ENCODE data around the gene MRFAP1. TPM values are rescaled to one million over a fixed set of nuclear protein-coding genes. Genes with fewer than 3 reads are reported as not detected.
"Not testable (repeated sequence)": the region's sequence is repeated elsewhere in the genome, so short reads cannot be mapped to it uniquely, and the experiment has no call there.

Gene MRFAP1
- total and polyA plus RNA-seq, 8 donors: 70.2 to 178 (median 108) TPM

DNA sequence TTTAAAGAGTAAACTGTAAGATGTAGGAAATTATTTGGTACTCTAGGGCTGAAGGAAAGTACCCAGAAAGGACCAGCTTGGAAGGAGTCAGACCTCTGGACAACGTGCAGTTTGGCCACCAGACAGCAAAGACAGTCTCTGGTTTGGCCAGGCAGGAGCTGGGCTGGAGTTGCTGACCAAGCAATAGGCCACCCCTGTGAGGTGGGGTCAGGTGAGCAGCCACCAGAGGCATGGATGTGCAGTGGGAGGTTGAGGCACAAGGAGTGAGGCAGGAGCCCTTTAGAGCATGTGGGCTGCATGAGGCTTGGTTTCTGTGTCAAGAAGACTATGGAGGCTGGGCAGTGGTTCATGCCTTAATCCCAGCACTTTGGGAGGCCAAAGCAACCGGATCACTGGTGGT lies 17.7 kb upstream of the MRFAP1 start:
- Histone ChIP-seq H3K9me3 (no peaks in the 10 kb centered on the region), H3K36me3 (peaks cover 0 to 13% (median 6%) of the 10 kb centered on the region in 3 donors), H3K4me1 (no peaks in the 10 kb centered on the region), H3K27me3 (no peaks in the 10 kb centered on the region), H3K27ac (no peak overlapping the region), H3K4me3 (no peak overlapping the region)
- 87 to 95% methylated on average over 2 of the region's 2 CpGs for WGBS, 2 donors
- intact Hi-C loops (cut with DNase I): no loop called here
- peak in 1 of 6 donors; percentile 30 for DNase-seq
- TF ChIP-seq, protein P1, sequence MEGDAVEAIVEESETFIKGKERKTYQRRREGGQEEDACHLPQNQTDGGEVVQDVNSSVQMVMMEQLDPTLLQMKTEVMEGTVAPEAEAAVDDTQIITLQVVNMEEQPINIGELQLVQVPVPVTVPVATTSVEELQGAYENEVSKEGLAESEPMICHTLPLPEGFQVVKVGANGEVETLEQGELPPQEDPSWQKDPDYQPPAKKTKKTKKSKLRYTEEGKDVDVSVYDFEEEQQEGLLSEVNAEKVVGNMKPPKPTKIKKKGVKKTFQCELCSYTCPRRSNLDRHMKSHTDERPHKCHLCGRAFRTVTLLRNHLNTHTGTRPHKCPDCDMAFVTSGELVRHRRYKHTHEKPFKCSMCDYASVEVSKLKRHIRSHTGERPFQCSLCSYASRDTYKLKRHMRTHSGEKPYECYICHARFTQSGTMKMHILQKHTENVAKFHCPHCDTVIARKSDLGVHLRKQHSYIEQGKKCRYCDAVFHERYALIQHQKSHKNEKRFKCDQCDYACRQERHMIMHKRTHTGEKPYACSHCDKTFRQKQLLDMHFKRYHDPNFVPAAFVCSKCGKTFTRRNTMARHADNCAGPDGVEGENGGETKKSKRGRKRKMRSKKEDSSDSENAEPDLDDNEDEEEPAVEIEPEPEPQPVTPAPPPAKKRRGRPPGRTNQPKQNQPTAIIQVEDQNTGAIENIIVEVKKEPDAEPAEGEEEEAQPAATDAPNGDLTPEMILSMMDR (IDR thresholded peaks at IDR 0.05): no peak
- ATAC-seq: no peak
- FAIRE-seq: no peak

DNA sequence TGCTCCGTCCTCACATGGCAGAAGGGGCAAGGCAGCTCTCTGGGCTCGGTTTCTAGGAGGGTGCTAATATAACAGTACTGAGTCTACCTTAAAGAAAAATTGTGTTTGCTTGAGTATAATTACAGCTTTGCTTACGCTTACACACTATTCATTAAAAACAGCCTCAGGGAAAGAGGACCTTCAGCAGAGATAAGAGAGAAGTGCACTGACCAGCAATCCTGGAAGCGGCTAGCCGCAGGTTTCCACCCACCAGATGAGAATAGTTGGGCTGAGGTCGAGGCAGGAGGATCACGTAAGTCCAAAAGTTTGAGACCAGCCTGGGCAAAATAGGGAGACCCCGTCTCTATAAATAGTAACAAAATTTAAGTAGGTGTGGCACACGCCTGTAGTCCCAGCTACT lies 15.2 kb upstream of the MRFAP1 start:
- Histone ChIP-seq H3K4me3 (no peak overlapping the region), H3K4me1 (no peaks in the 10 kb centered on the region), H3K9me3 (no peaks in the 10 kb centered on the region), H3K27me3 (no peaks in the 10 kb centered on the region), H3K27ac (no peak overlapping the region), H3K36me3 (no peaks in the 10 kb centered on the region)
- intact Hi-C loops (cut with DNase I): no loop called here
- no peak for ATAC-seq
- TF ChIP-seq, protein P1 (IDR thresholded peaks at IDR 0.05): no peak
- peak in 1 of 6 donors; percentile 2 for DNase-seq
- WGBS, 2 donors: 89% methylated on average over 9 of the region's 9 CpGs
- no peak for FAIRE-seq

DNA sequence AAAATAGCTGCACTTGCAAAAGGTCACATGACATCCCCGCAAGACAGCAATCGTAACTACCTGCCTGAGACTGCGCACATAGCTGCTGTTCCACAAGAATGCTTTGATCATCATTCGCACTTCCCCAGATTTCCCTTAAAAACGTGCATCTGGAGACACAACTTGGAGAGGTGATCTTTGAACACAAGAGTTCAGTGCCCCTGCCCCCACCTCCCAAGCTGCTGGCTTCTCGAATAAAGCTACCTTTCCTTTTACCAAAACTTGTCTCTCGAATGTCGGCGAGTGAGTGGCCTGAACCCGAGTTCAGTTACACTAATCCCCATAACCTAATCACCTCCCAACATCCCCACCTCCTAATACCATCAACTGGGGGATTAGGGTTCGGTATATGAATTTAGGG lies 14.4 kb upstream of the MRFAP1 start:
- no peak overlapping the region for H3K4me3 ChIP-seq
- H3K9me3 ChIP-seq: no peaks in the 10 kb centered on the region
- H3K4me1 ChIP-seq: no peaks in the 10 kb centered on the region
- WGBS, 2 donors: 86 to 91% methylated on average over 11 of the region's 11 CpGs
- intact Hi-C loops (cut with DNase I): no loop called here
- H3K27me3 ChIP-seq: no peaks in the 10 kb centered on the region
- TF ChIP-seq, protein P1 (IDR thresholded peaks at IDR 0.05): no peak
- no peak for ATAC-seq
- no peak for FAIRE-seq
- DNase-seq: no peak
- H3K36me3 ChIP-seq: no peaks in the 10 kb centered on the region
- no peak overlapping the region for H3K27ac ChIP-seq

DNA sequence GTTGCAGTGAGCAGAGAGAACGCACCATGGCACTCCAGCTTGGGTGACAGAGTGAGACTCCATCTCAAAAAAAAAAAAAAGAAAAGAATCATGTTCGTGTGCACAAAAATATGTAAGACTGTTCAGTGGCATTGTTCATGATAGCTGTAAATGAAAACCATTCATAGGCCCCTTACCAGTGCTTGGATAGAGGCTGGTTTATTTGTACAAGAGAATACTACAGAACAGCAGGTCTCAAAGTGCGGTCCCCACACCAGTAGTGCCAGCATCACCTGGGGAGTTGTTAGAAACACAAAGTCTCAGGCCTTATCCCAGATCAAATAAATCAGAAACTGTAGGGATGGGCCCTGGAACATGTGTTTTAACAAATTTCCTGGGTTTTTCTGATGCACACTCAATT lies 12.7 kb upstream of the MRFAP1 start:
- H3K36me3 ChIP-seq: no peaks in the 10 kb centered on the region
- TF ChIP-seq, protein P1 (IDR thresholded peaks at IDR 0.05): no peak
- H3K9me3 ChIP-seq: no peaks in the 10 kb centered on the region
- no peaks in the 10 kb centered on the region for H3K27me3 ChIP-seq
- H3K27ac ChIP-seq: no peak overlapping the region
- DNase-seq: no peak
- no peak for ATAC-seq
- no peak for FAIRE-seq
- WGBS, 2 donors: 68 to 74% methylated on average over 3 of the region's 3 CpGs
- H3K4me1 ChIP-seq: no peaks in the 10 kb centered on the region
- no peak overlapping the region for H3K4me3 ChIP-seq
- intact Hi-C loops (cut with DNase I): no loop called here

DNA sequence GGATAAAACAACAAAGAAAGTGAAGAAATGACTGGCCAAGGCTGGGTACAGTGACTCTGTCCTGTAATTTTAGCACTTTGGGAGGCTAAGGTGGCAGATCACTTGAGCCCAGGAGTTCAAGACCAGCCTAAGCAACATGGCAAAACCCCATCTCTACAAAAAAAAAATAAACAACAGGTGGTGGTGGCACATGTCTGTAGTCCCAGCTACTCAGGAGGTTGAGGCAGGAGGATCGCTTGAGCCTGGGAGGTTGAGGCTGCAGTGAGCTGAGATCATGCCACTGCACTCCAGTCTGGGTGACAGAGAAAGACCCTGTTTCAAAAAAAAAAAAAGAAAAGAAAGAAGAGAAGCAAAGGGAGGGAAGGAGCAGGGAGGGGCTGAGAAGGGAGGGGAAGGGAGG lies 12.0 kb upstream of the MRFAP1 start:
- intact Hi-C loops (cut with DNase I); DNase-seq; H3K36me3 ChIP-seq; ATAC-seq; H3K27ac ChIP-seq; H3K4me1 ChIP-seq; FAIRE-seq; H3K27me3 ChIP-seq; H3K4me3 ChIP-seq; H3K9me3 ChIP-seq: not testable (repeated sequence)
- WGBS, 2 donors: 97 to 100% methylated on average over 1 of the region's 1 CpG

DNA sequence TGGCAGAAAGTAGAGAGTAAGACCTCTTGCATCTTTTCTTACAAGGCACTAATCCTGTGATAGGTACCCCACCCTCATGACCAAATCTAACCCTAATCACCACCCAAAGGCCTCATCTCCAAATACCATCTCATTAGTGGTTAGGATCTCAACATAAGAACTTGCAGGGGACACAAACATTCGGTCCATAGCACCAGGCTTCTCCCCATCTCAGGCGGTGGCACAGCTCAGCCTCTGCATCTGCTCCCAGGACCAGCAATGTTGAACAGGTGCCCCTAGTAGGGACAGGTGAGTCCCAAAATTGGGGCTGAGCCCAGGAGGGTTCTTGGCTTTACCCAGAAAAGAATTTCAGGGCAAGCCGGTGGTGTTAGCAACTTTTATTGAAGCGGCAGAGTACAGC lies 8.4 kb upstream of the MRFAP1 start:
- 87 to 92% methylated on average over 4 of the region's 4 CpGs for WGBS, 2 donors
- intact Hi-C loops (cut with DNase I): no loop called here
- Histone ChIP-seq H3K9me3 (no peaks in the 10 kb centered on the region), H3K4me3 (no peak overlapping the region), H3K27me3 (no peaks in the 10 kb centered on the region), H3K4me1 (no peaks in the 10 kb centered on the region), H3K36me3 (no peaks in the 10 kb centered on the region), H3K27ac (no peak overlapping the region)
- TF ChIP-seq, protein P1 (IDR thresholded peaks at IDR 0.05): no peak
- DNase-seq: no peak
- no peak for ATAC-seq
- no peak for FAIRE-seq

All from pancreas (tissue), 10 donors.